Keratinocyte (primary cell): ENCODE results near the gene DMD. TPM values are rescaled to one million over a fixed set of nuclear protein-coding genes. Genes with fewer than 3 reads are reported as not detected.

Source experiments
- DNase-seq: peaks from one replicate; pipeline ENCODE4 v3.0.0-alpha.2; 2011; ENCODE audit warnings: low read depth, missing footprints, low spot score
- FAIRE-seq: peaks from 2 replicates; lab custom pipeline; 2011; peaks lifted over from hg19 to GRCh38; lab: Jason Lieb, UNC
- H2AFZ ChIP-seq: 2 replicates; pipeline ENCODE4 v1.6.0; 2012; ENCODE audit warnings: low read length, control low read depth, inconsistent platforms; ENCODE audit not compliant: control insufficient read depth
- H3K27ac ChIP-seq: 2 replicates; pipeline ENCODE4 v1.5.1; 2011; ENCODE audit warnings: low read length; ENCODE audit not compliant: control insufficient read depth, insufficient read depth
- H3K27me3 ChIP-seq: 3 replicates; pipeline ENCODE4 v1.6.0; 2011; ENCODE audit warnings: low read length; ENCODE audit not compliant: control insufficient read depth, insufficient read depth; ENCODE audit errors: extremely low read depth
- H3K36me3 ChIP-seq, 2 experiments: 2 replicates in 1 of 2; 3 replicates in 1 of 2; pipeline ENCODE4 v1.5.1; 2011; ENCODE audit warnings: low read length in 2 of 2, mild to moderate bottlenecking in 1 of 2; ENCODE audit not compliant: control insufficient read depth in 2 of 2, insufficient read depth in 2 of 2; ENCODE audit errors: extremely low read depth in 1 of 2
- H3K4me1 ChIP-seq: 3 replicates; pipeline ENCODE4 v1.5.1; 2011; ENCODE audit warnings: low read length; ENCODE audit not compliant: control insufficient read depth, insufficient read depth; ENCODE audit errors: extremely low read depth
- H3K4me2 ChIP-seq: 3 replicates; pipeline ENCODE4 v1.6.0; 2011; ENCODE audit warnings: low read depth, low read length; ENCODE audit not compliant: control insufficient read depth, insufficient read depth; ENCODE audit errors: extremely low read depth
- H3K4me3 ChIP-seq, 3 experiments: fragments of 200-600 bp in 1 of 3; sonication (generic) in 1 of 3; 2 replicates in 2 of 3; 3 replicates in 1 of 3; pipeline ENCODE4 v1.5.1; 2011 to 2016; ENCODE audit warnings: low read length in 3 of 3, mild to moderate bottlenecking in 3 of 3, control low read depth in 2 of 3, inconsistent platforms in 1 of 3, low read depth in 1 of 3, mixed read lengths in 1 of 3, mixed run types in 1 of 3, moderate library complexity in 1 of 3; ENCODE audit not compliant: control insufficient read depth in 2 of 3, insufficient read depth in 2 of 3; ENCODE audit errors: extremely low read depth in 1 of 3
- H3K79me2 ChIP-seq: 2 replicates; pipeline ENCODE4 v1.6.0; 2012; ENCODE audit warnings: low read length; ENCODE audit not compliant: control insufficient read depth, insufficient read depth
- H3K9ac ChIP-seq: 3 replicates; pipeline ENCODE4 v1.6.0; 2011; ENCODE audit warnings: low read length; ENCODE audit not compliant: control insufficient read depth, insufficient read depth; ENCODE audit errors: extremely low read depth
- H3K9me1 ChIP-seq: 3 replicates; pipeline ENCODE4 v1.6.0; 2011; ENCODE audit warnings: low read length; ENCODE audit not compliant: control insufficient read depth, insufficient read depth; ENCODE audit errors: extremely low read depth
- H3K9me3 ChIP-seq: 2 replicates; pipeline ENCODE4 v1.5.1; 2012; ENCODE audit warnings: low read depth, low read length; ENCODE audit not compliant: control insufficient read depth
- H4K20me1 ChIP-seq: 3 replicates; pipeline ENCODE4 v1.6.0; 2011; ENCODE audit warnings: low read length; ENCODE audit not compliant: control insufficient read depth, insufficient read depth; ENCODE audit errors: extremely low read depth
- CTCF ChIP-seq, 3 experiments: IDR thresholded peaks in 1 of 3; conservative IDR thresholded peaks in 1 of 3; optimal IDR thresholded peaks in 1 of 3; 2 replicates in 2 of 3; 3 replicates in 1 of 3; pipeline versions ENCODE3 to v1.5.1; 2011; ENCODE audit warnings: low read length in 3 of 3, mild to moderate bottlenecking in 3 of 3, moderate library complexity in 2 of 3, control low read depth in 1 of 3, inconsistent platforms in 1 of 3; ENCODE audit not compliant: insufficient read depth in 2 of 3; ENCODE audit errors: extremely low read depth in 1 of 3
- EZH2 ChIP-seq: IDR thresholded peaks from one replicate; pipeline ENCODE4 v1.6.1; 2012; ENCODE audit warnings: inconsistent platforms, mild to moderate bottlenecking, low read length, moderate library complexity
- dilution Hi-C: fragments of 300-500 bp; cut with MboI; formaldehyde crosslinking; loops from one replicate; pipeline ENCODE4 v1.7.0; 2020; ENCODE audit warnings: low sequenced_read_pairs; ENCODE audit not compliant: extremely low pct_ligation_motif_present
- polyA plus RNA-seq, 5 experiments: library from polyadenylated mRNA; depleted of rRNA in 3 of 5; stranded (reverse) in 3 of 5; stranded (forward) in 1 of 5; unstranded in 1 of 5; fragments of >200 nt; gene quantifications; 1 replicate in 1 of 5; 2 replicates in 3 of 5; 3 replicates in 1 of 5; pipeline versions ENCODE4 v1.2.1 to v1.2.3, GENCODE V29; 2011 to 2012; ENCODE audit warnings: missing spikeins in 2 of 5, low read depth in 1 of 5, low replicate concordance in 1 of 5

The DMD gene
- polyA plus RNA-seq, 1 donor (not counting 4 experiments of a cell fraction or from before 2014, with no cell fraction given), result 8.9 TPM

GRCh38 chrX:32868524-32868895 is 342.8 kb downstream of the DMD start:
- Histone ChIP-seq H3K36me3 (no peaks in the 10 kb centered on the region), H3K4me2 (no peak overlapping the region), H3K27ac (no peak overlapping the region), H2AFZ (no peak overlapping the region), H3K79me2 (no peaks in the 10 kb centered on the region), H4K20me1 (no peaks in the 10 kb centered on the region), H3K27me3 (no peaks in the 10 kb centered on the region), H3K4me1 (peaks cover 3% of the 10 kb centered on the region), H3K9me1 (no peaks in the 10 kb centered on the region), H3K4me3 (no peak overlapping the region), H3K9me3 (no peaks in the 10 kb centered on the region), H3K9ac (no peak overlapping the region)
- TF ChIP-seq CTCF (optimal IDR thresholded peaks at IDR 0.05 in 1 of 3, IDR thresholded peaks at IDR 0.05 in 1 of 3, conservative IDR thresholded peaks at IDR 0.05 in 1 of 3; ENCODE audit: extremely low read depth in 1 of 3, insufficient read depth in 2 of 3, low read length in 3 of 3) (no peak), EZH2 (no peak)
- FAIRE-seq (no peak), DNase-seq (no peak)
- dilution Hi-C loops, result no loop called here

GRCh38 chrX:32867781-32868523 is 343.4 kb downstream of the DMD start:
- no peak for FAIRE-seq
- no peaks in the 10 kb centered on the region for H4K20me1 ChIP-seq
- no peaks in the 10 kb centered on the region for H3K4me1 ChIP-seq
- H2AFZ ChIP-seq, result no peak overlapping the region
- TF ChIP-seq CTCF (optimal IDR thresholded peaks at IDR 0.05 in 1 of 3, IDR thresholded peaks at IDR 0.05 in 1 of 3, conservative IDR thresholded peaks at IDR 0.05 in 1 of 3; ENCODE audit: extremely low read depth in 1 of 3, insufficient read depth in 2 of 3, low read length in 3 of 3) (no peak), EZH2 (no peak)
- no peaks in the 10 kb centered on the region for H3K9me3 ChIP-seq
- no peaks in the 10 kb centered on the region for H3K9me1 ChIP-seq
- H3K4me2 ChIP-seq, result no peak overlapping the region
- no peaks in the 10 kb centered on the region for H3K27me3 ChIP-seq
- no peak overlapping the region for H3K27ac ChIP-seq
- no peaks in the 10 kb centered on the region for H3K79me2 ChIP-seq
- no peak overlapping the region for H3K9ac ChIP-seq
- no peaks in the 10 kb centered on the region for H3K36me3 ChIP-seq
- dilution Hi-C loops, result no loop called here
- H3K4me3 ChIP-seq, result no peak overlapping the region
- no peak for DNase-seq
